DOHH2 (cell line): Measurements from ENCODE around the gene LAIR2.

Experiments used
- H3F3A ChIP-seq: fragments of 200-600 bp; sonication (generic), shearing (Covaris generic); 2 replicates; pipeline ENCODE4 v1.6.0; 2016; ENCODE audit warnings: antibody characterized with exemption, mild to moderate bottlenecking; ENCODE audit not compliant: control insufficient read depth, insufficient read depth
- H3K27ac ChIP-seq: fragments of 200-600 bp; sonication (generic); 2 replicates; pipeline ENCODE4 v1.5.1; 2014; ENCODE audit warnings: low read depth, mild to moderate bottlenecking, low read length, moderate library complexity
- H3K27me3 ChIP-seq: fragments of 200-600 bp; sonication (generic); 2 replicates; pipeline ENCODE4 v1.6.1; 2014; ENCODE audit warnings: mild to moderate bottlenecking, low read length, mixed read lengths; ENCODE audit not compliant: control insufficient read depth
- H3K36me3 ChIP-seq: fragments of 200-600 bp; sonication (generic); 2 replicates; pipeline ENCODE4 v1.6.1; 2014; ENCODE audit warnings: mild to moderate bottlenecking, low read length, moderate library complexity, mixed read lengths; ENCODE audit not compliant: control insufficient read depth
- H3K4me1 ChIP-seq: fragments of 200-600 bp; sonication (generic); 2 replicates; pipeline ENCODE4 v1.6.1; 2014; ENCODE audit warnings: mild to moderate bottlenecking, low read length, mixed read lengths; ENCODE audit not compliant: control insufficient read depth
- H3K4me2 ChIP-seq: fragments of 200-600 bp; sonication (generic); 2 replicates; pipeline ENCODE4 v1.6.0; 2014; ENCODE audit warnings: mild to moderate bottlenecking, low read length, moderate library complexity
- H3K4me3 ChIP-seq: fragments of 200-600 bp; sonication (generic); 2 replicates; pipeline ENCODE4 v1.5.1; 2014; ENCODE audit warnings: mild to moderate bottlenecking, low read length, mixed read lengths
- H3K79me2 ChIP-seq: fragments of 200-600 bp; sonication (generic); 2 replicates; pipeline ENCODE4 v1.6.1; 2014; ENCODE audit warnings: mild to moderate bottlenecking, low read length, mixed read lengths; ENCODE audit not compliant: control insufficient read depth
- H3K9me2 ChIP-seq: fragments of 200-600 bp; sonication (generic); replicated peaks from 2 replicates; pipeline ENCODE4 v1.6.1; 2014; ENCODE audit warnings: mild to moderate bottlenecking, low read length, mixed read lengths; ENCODE audit not compliant: control insufficient read depth
- H3K9me3 ChIP-seq: fragments of 200-600 bp; sonication (generic); 2 replicates; pipeline ENCODE4 v1.6.1; 2014; ENCODE audit warnings: antibody characterized with exemption, low read length, mixed read lengths; ENCODE audit not compliant: control insufficient read depth, insufficient read depth
- H4K20me1 ChIP-seq: fragments of 200-600 bp; sonication (generic); 2 replicates; pipeline ENCODE4 v1.6.0; 2014; ENCODE audit warnings: low read depth, mild to moderate bottlenecking, antibody characterized with exemption, low read length, moderate library complexity; ENCODE audit not compliant: control insufficient read depth, insufficient read depth
- EZH2phosphoT487 ChIP-seq: fragments of 200-600 bp; sonication (generic); IDR thresholded peaks from 2 replicates; pipeline ENCODE4 v1.6.1; 2017; ENCODE audit warnings: borderline replicate concordance, mild to moderate bottlenecking, antibody characterized with exemption, low read length, moderate library complexity, mixed read lengths
- TF ChIP-seq, protein P1 (sequence below): fragments of 200-600 bp; sonication (generic); IDR thresholded peaks from one replicate; pipeline ENCODE4 v1.5.1; 2014; ENCODE audit warnings: antibody characterized with exemption, mild to moderate bottlenecking, low read depth, low read length; ENCODE audit not compliant: poor library complexity, severe bottlenecking

Gene LAIR2

DNA sequence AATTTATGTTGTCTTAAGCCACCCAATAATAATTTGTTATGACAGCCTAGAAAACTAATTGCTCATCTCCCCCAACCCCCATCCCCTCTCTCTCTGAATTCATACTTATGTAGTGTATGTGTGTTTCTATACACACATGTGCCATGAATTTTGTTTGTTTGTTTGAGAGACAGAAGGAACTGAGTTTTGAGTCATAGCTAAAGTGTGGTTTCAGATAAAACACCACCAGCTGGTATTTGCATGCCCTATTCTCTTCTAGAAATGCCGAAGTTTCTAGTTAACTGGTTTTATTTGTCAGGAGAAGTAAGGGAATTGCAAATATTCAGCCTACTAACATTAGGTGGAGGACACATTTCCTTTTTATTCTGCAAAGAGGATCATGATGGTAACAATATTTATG lies 53.6 kb downstream of the LAIR2 start:
- H3K27ac ChIP-seq = no peak overlapping the region
- no peak overlapping the region for H3K4me3 ChIP-seq
- peaks cover 16% of the 10 kb centered on the region for H3K4me1 ChIP-seq
- no peak overlapping the region for H3K4me2 ChIP-seq
- TF ChIP-seq, protein P1, sequence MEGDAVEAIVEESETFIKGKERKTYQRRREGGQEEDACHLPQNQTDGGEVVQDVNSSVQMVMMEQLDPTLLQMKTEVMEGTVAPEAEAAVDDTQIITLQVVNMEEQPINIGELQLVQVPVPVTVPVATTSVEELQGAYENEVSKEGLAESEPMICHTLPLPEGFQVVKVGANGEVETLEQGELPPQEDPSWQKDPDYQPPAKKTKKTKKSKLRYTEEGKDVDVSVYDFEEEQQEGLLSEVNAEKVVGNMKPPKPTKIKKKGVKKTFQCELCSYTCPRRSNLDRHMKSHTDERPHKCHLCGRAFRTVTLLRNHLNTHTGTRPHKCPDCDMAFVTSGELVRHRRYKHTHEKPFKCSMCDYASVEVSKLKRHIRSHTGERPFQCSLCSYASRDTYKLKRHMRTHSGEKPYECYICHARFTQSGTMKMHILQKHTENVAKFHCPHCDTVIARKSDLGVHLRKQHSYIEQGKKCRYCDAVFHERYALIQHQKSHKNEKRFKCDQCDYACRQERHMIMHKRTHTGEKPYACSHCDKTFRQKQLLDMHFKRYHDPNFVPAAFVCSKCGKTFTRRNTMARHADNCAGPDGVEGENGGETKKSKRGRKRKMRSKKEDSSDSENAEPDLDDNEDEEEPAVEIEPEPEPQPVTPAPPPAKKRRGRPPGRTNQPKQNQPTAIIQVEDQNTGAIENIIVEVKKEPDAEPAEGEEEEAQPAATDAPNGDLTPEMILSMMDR = no peak
- no peak for TF ChIP-seq EZH2phosphoT487
- 0 out of 2 replicates have a peak, but pooled peaks cover 3% of the 10 kb centered on the region for H3F3A ChIP-seq
- H3K36me3 ChIP-seq = no peaks in the 10 kb centered on the region
- no peaks in the 10 kb centered on the region for H3K79me2 ChIP-seq
- peaks cover 19% of the 10 kb centered on the region for H3K27me3 ChIP-seq
- no peaks in the 10 kb centered on the region for H3K9me3 ChIP-seq
- H3K9me2 ChIP-seq = no peaks in the 10 kb centered on the region
- no peaks in the 10 kb centered on the region for H4K20me1 ChIP-seq

DNA sequence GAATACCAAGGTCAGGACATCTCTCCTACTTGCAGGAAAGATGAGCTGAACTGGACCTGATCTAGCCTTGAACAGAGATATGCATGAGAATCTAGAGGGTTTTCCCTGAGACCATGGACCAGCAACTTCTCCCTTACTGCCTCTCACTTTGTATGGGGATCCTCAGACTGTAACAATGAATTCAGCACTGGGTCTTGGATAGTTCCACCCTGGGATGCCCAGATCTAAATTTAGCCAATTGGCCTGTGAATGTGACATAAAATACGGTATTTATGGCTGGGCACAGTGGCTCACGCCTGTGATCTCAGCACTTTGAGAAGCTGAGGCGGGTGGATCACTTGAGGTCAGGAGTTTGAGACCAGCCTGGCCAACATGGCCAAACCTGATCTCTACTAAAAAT lies 55.7 kb downstream of the LAIR2 start:
- no peaks in the 10 kb centered on the region for H3K36me3 ChIP-seq
- H3K4me1 ChIP-seq = no peaks in the 10 kb centered on the region
- TF ChIP-seq, protein P1 = no peak
- no peak for TF ChIP-seq EZH2phosphoT487

More for the DNA sequence above, 55.7 kb downstream of the LAIR2 start:
- Histone ChIP-seq H4K20me1 (no peaks in the 10 kb centered on the region), H3K79me2 (no peaks in the 10 kb centered on the region), H3K4me3 (no peak overlapping the region), H3K9me3 (no peaks in the 10 kb centered on the region), H3K27me3 (peaks cover 27% of the 10 kb centered on the region), H3K4me2 (no peak overlapping the region), H3F3A (no peaks in the 10 kb centered on the region), H3K27ac (no peak overlapping the region), H3K9me2 (no peaks in the 10 kb centered on the region)
